Lower leg skin (tissue), 3 donors: ENCODE measurements around the gene THEMIS2.

Source experiments
- CTCF ChIP-seq, 3 donors: fragments of 450-650 bp; IDR thresholded peaks; one replicate each; pipeline ENCODE4 v1.5.1; 2016; ENCODE audit warnings: antibody characterized with exemption in 3 of 3, mild to moderate bottlenecking in 3 of 3, moderate library complexity in 2 of 3
- POLR2A ChIP-seq, 2 donors: fragments of 450-650 bp; IDR thresholded peaks; one replicate each; pipeline ENCODE4 v1.6.1; 2016 to 2017; ENCODE audit warnings: antibody characterized with exemption in 2 of 2, mild to moderate bottlenecking in 1 of 2, moderate library complexity in 1 of 2

DNA sequence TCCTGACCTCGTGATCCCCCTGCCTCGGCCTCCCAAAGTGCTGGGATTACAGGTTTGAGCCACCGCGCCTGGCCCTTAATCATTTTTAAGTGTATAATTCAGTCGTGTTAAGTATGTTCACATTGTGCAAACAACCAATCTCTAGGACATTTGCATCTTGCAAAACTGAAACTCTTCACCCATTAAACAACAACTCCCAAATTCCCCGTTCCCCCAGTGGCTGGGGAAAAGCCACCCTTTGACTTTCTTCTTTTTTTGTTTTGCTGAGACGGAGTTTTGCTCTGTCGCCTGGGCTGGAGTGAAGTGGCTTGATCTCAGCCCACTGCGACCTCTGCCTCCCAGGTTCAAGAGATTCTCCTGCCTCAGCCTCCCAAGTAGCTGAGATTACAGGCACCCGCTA, 6.5 kb upstream of the THEMIS2 start:
- TF ChIP-seq CTCF (IDR thresholded peaks at IDR 0.05) (no peak), POLR2A (IDR thresholded peaks at IDR 0.05) (no peak)
